Measurements from ENCODE around the gene ZNF18. TPM values are rescaled to one million over a fixed set of nuclear protein-coding genes. Genes with fewer than 3 reads are reported as not detected.
"Not testable (repeated sequence)": the region's sequence is repeated elsewhere in the genome, so short reads cannot be mapped to it uniquely, and the experiment has no call there.

ZNF18 gene
- total RNA-seq, 2 experiments from 2014 or later, result 9.1 TPM

- no peak for DNase-seq (ENCODE audit: low spot score)
- TF ChIP-seq EZH2phosphoT487 (IDR thresholded peaks at IDR 0.05; ENCODE audit: borderline replicate concordance, low read depth, low read length) (no peak), CTCF (conservative IDR thresholded peaks at IDR 0.05; ENCODE audit: low read length) (no peak)
- Histone ChIP-seq H2AFZ (ENCODE audit: low read length) (no peak overlapping the region), H3K4me2 (ENCODE audit: low read length) (no peak overlapping the region), H4K20me1 (ENCODE audit: insufficient read depth, low read length) (no peaks in the 10 kb centered on the region), H3K9me3 (ENCODE audit: low read length) (no peaks in the 10 kb centered on the region), H3K9me2 (ENCODE audit: insufficient read depth, low read length) (no peaks in the 10 kb centered on the region), H3K36me3 (ENCODE audit: insufficient read depth, low read length) (no peaks in the 10 kb centered on the region), H3K79me2 (ENCODE audit: insufficient read depth, low read depth, low read length) (no peaks in the 10 kb centered on the region), H3K4me3 (ENCODE audit: low read depth, low read length, poor library complexity, severe bottlenecking) (no peak overlapping the region), H3K27ac (ENCODE audit: low read depth, low read length, poor library complexity, severe bottlenecking) (no peak overlapping the region), H3K4me1 (ENCODE audit: insufficient read depth, low read length, poor library complexity, severe bottlenecking) (no peaks in the 10 kb centered on the region)
- ChIA-PET CTCF (ENCODE audit: unreplicated experiment) (no interaction called here), POLR2A (no interaction called here)
- intact Hi-C loops (cut with micrococcal nuclease; ENCODE audit: unreplicated experiment), result no loop called here
- no TSS peak for BruUV-seq (replicated peaks)
Observed at GRCh38 chr17:11950771-11951519, 46.3 kb downstream of the ZNF18 start.

- POLR2A ChIA-PET; H3K27ac ChIP-seq (ENCODE audit: low read depth, low read length, poor library complexity, severe bottlenecking); H3K9me2 ChIP-seq (ENCODE audit: insufficient read depth, low read length); H3K9me3 ChIP-seq (ENCODE audit: low read length); H3K4me2 ChIP-seq (ENCODE audit: low read length); intact Hi-C loops (cut with micrococcal nuclease; ENCODE audit: unreplicated experiment); H3K4me1 ChIP-seq (ENCODE audit: insufficient read depth, low read length, poor library complexity, severe bottlenecking); H3K4me3 ChIP-seq (ENCODE audit: low read depth, low read length, poor library complexity, severe bottlenecking); DNase-seq (ENCODE audit: low spot score); H4K20me1 ChIP-seq (ENCODE audit: insufficient read depth, low read length); CTCF ChIA-PET (ENCODE audit: unreplicated experiment); H2AFZ ChIP-seq (ENCODE audit: low read length); H3K36me3 ChIP-seq (ENCODE audit: insufficient read depth, low read length); BruUV-seq (replicated peaks); H3K79me2 ChIP-seq (ENCODE audit: insufficient read depth, low read depth, low read length): not testable (repeated sequence)
Observed at GRCh38 chr17:11949571-11949970, 47.7 kb downstream of the ZNF18 start.

GRCh38 chr17:11948789-11949188, 48.5 kb downstream of the ZNF18 start:
- no peak for TF ChIP-seq CTCF (conservative IDR thresholded peaks at IDR 0.05; ENCODE audit: low read length)
- no peak for DNase-seq (ENCODE audit: low spot score)
- Histone ChIP-seq H2AFZ (ENCODE audit: low read length) (no peak overlapping the region), H3K9me3 (ENCODE audit: low read length) (no peaks in the 10 kb centered on the region), H3K79me2 (ENCODE audit: insufficient read depth, low read depth, low read length) (no peaks in the 10 kb centered on the region), H4K20me1 (ENCODE audit: insufficient read depth, low read length) (no peaks in the 10 kb centered on the region), H3K4me3 (ENCODE audit: low read depth, low read length, poor library complexity, severe bottlenecking) (no peak overlapping the region), H3K4me1 (ENCODE audit: insufficient read depth, low read length, poor library complexity, severe bottlenecking) (no peaks in the 10 kb centered on the region), H3K27ac (ENCODE audit: low read depth, low read length, poor library complexity, severe bottlenecking) (no peak overlapping the region), H3K4me2 (ENCODE audit: low read length) (no peak overlapping the region), H3K36me3 (ENCODE audit: insufficient read depth, low read length) (no peaks in the 10 kb centered on the region), H3K9me2 (ENCODE audit: insufficient read depth, low read length) (no peaks in the 10 kb centered on the region)
- intact Hi-C loops (cut with micrococcal nuclease; ENCODE audit: unreplicated experiment), result no loop called here
- ChIA-PET CTCF (ENCODE audit: unreplicated experiment) (no interaction called here), POLR2A (interaction anchor here (0.6 kb wide), 1 partner anchor 20 kb away, joined by 3 read pairs; no protein-coding TSS in a partner anchor)
- BruUV-seq (replicated peaks), result no TSS peak
